OCI-LY1 (cell line): ENCODE measurements around the gene LEMD3.

ENCODE experiments used
- H2AFZ ChIP-seq: fragments of 200-600 bp; sonication (generic), shearing (Covaris generic); 2 replicates; pipeline ENCODE4 v1.6.0; 2014; ENCODE audit warnings: antibody characterized with exemption, mild to moderate bottlenecking, low read length
- H3F3A ChIP-seq: fragments of 200-600 bp; sonication (generic), shearing (Covaris generic); 2 replicates; pipeline ENCODE4 v1.6.0; 2014; ENCODE audit warnings: mild to moderate bottlenecking, antibody characterized with exemption, low read length, moderate library complexity; ENCODE audit not compliant: insufficient read depth
- H3K27ac ChIP-seq: fragments of 200-600 bp; sonication (generic); 2 replicates; pipeline ENCODE4 v1.5.1; 2014; ENCODE audit warnings: low read length, mixed run types, mild to moderate bottlenecking, low read depth; ENCODE audit not compliant: poor library complexity, severe bottlenecking
- H3K27me3 ChIP-seq: fragments of 200-600 bp; sonication (generic); 2 replicates; pipeline ENCODE4 v1.6.0; 2014; ENCODE audit warnings: antibody characterized with exemption, mild to moderate bottlenecking, low read length, moderate library complexity; ENCODE audit not compliant: insufficient read depth
- H3K36me3 ChIP-seq: fragments of 200-600 bp; sonication (generic); 2 replicates; pipeline ENCODE4 v1.6.1; 2014; ENCODE audit warnings: mild to moderate bottlenecking, antibody characterized with exemption, low read length, moderate library complexity, mixed read lengths; ENCODE audit not compliant: insufficient read depth
- H3K4me1 ChIP-seq: fragments of 200-600 bp; sonication (generic); 2 replicates; pipeline ENCODE4 v1.5.1; 2014; ENCODE audit warnings: mild to moderate bottlenecking, low read length, moderate library complexity; ENCODE audit not compliant: insufficient read depth, severe bottlenecking
- H3K4me2 ChIP-seq: fragments of 200-600 bp; sonication (generic), shearing (Covaris generic); 2 replicates; pipeline ENCODE4 v1.6.1; 2014; ENCODE audit warnings: low read length
- H3K4me3 ChIP-seq: fragments of 200-600 bp; sonication (generic); 2 replicates; pipeline ENCODE4 v1.5.1; 2014; ENCODE audit warnings: low read length, low read depth, mild to moderate bottlenecking, mixed read lengths; ENCODE audit not compliant: poor library complexity, severe bottlenecking
- H3K79me2 ChIP-seq: fragments of 200-600 bp; shearing (Covaris generic); 2 replicates; pipeline ENCODE4 v1.6.1; 2016; ENCODE audit warnings: mixed run types, low read length, mixed read lengths; ENCODE audit not compliant: insufficient read depth
- H3K9ac ChIP-seq: fragments of 200-600 bp; sonication (generic), shearing (Covaris generic); 2 replicates; pipeline ENCODE4 v1.6.1; 2014; ENCODE audit warnings: mild to moderate bottlenecking, low read length, mixed read lengths
- H3K9me2 ChIP-seq: fragments of 200-600 bp; sonication (generic), shearing (Covaris generic); 2 replicates; pipeline ENCODE4 v1.6.1; 2014; ENCODE audit warnings: low read depth, mild to moderate bottlenecking, low read length, mixed read lengths
- H3K9me3 ChIP-seq: fragments of 200-600 bp; shearing (Covaris generic); 2 replicates; pipeline ENCODE4 v1.6.1; 2014; ENCODE audit warnings: low read length, mixed read lengths
- H4K20me1 ChIP-seq: fragments of 200-600 bp; sonication (generic), shearing (Covaris generic); 2 replicates; pipeline ENCODE4 v1.6.0; 2016; ENCODE audit warnings: mild to moderate bottlenecking, low read length; ENCODE audit not compliant: insufficient read depth
- EZH2 ChIP-seq: fragments of 200-600 bp; sonication (generic), shearing (Covaris generic); IDR thresholded peaks from 2 replicates; pipeline ENCODE4 v1.8.0; 2017; ENCODE audit warnings: borderline replicate concordance, mixed run types, mild to moderate bottlenecking, antibody characterized with exemption, low read length, moderate library complexity, mixed read lengths
- TF ChIP-seq, protein P1 (sequence below): fragments of 200-600 bp; sonication (generic), shearing (Covaris generic); IDR thresholded peaks from 2 replicates; pipeline ENCODE4 v1.5.1; 2017; ENCODE audit warnings: mild to moderate bottlenecking, antibody characterized with exemption, low read length, moderate library complexity, mixed read lengths

Gene LEMD3

DNA sequence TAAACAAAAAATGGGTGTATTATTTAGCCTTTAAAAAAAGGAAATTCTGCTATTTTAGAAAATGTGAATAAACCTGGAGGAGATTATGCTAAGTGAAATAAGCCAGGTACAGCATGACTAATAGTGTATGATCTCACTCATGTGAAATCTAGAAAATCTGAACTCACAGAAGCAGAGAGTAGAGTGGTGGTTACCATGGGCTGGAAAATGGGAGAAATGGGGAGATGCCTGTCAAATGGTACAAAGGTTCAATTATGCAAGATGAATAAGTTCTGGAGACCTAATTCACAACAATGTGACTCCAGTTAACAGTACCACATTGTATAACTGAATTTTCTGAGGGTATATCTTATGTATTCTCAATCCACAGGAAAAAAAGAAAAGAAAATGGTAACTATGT lies 17.4 kb upstream of the LEMD3 start:
- Histone ChIP-seq H3K9me2 (no peaks in the 10 kb centered on the region), H3K27me3 (no peaks in the 10 kb centered on the region), H3K4me2 (no peak overlapping the region), H3K9me3 (no peaks in the 10 kb centered on the region), H3K27ac (no peak overlapping the region), H3K4me3 (no peak overlapping the region), H3K79me2 (no peaks in the 10 kb centered on the region), H3K36me3 (no peaks in the 10 kb centered on the region), H3K9ac (no peak overlapping the region), H4K20me1 (no peaks in the 10 kb centered on the region), H3F3A (no peaks in the 10 kb centered on the region), H2AFZ (no peak overlapping the region), H3K4me1 (peaks cover 16% of the 10 kb centered on the region)
- TF ChIP-seq EZH2, result no peak
- TF ChIP-seq, protein P1, sequence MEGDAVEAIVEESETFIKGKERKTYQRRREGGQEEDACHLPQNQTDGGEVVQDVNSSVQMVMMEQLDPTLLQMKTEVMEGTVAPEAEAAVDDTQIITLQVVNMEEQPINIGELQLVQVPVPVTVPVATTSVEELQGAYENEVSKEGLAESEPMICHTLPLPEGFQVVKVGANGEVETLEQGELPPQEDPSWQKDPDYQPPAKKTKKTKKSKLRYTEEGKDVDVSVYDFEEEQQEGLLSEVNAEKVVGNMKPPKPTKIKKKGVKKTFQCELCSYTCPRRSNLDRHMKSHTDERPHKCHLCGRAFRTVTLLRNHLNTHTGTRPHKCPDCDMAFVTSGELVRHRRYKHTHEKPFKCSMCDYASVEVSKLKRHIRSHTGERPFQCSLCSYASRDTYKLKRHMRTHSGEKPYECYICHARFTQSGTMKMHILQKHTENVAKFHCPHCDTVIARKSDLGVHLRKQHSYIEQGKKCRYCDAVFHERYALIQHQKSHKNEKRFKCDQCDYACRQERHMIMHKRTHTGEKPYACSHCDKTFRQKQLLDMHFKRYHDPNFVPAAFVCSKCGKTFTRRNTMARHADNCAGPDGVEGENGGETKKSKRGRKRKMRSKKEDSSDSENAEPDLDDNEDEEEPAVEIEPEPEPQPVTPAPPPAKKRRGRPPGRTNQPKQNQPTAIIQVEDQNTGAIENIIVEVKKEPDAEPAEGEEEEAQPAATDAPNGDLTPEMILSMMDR, result no peak

DNA sequence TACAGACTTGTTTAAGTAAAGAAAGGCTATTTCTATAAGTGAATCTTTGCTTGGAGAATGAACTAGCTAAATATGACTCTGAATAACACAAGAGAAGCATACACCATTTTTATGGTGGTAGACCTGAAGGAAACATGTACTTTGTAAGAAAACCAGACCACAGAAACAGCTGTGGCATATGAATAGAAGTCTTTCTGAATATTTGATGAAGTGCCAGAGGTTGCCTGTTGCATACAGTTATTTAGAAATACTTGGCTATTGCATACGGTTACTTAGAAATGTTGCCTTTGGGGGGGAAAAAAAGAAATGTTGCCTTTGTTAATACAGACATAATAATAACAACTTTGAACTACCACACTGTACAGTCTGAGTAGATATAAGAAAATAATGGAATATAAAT lies 16.8 kb upstream of the LEMD3 start:
- Histone ChIP-seq H3K27me3 (no peaks in the 10 kb centered on the region), H3K4me2 (no peak overlapping the region), H3K36me3 (no peaks in the 10 kb centered on the region), H3K9me2 (no peaks in the 10 kb centered on the region), H3K4me1 (peaks cover 17% of the 10 kb centered on the region), H4K20me1 (no peaks in the 10 kb centered on the region), H3K4me3 (no peak overlapping the region), H3K9ac (no peak overlapping the region), H3K9me3 (no peaks in the 10 kb centered on the region), H2AFZ (no peak overlapping the region), H3K27ac (no peak overlapping the region), H3F3A (no peaks in the 10 kb centered on the region), H3K79me2 (no peaks in the 10 kb centered on the region)
- no peak for TF ChIP-seq EZH2
- TF ChIP-seq, protein P1, result no peak

GRCh38 chr12:65155784-65156183 lies 13.6 kb upstream of the LEMD3 start:
- peak overlapping the region; percentile 87 for H2AFZ ChIP-seq
- H3F3A ChIP-seq, result no peaks in the 10 kb centered on the region
- H3K4me2 ChIP-seq, result 0 out of 2 replicates have a peak overlapping the region, but pooled peaks have one; percentile 38
- TF ChIP-seq EZH2, result no peak
- TF ChIP-seq, protein P1, result no peak
- H3K79me2 ChIP-seq, result no peaks in the 10 kb centered on the region
- H3K4me1 ChIP-seq, result peaks cover 17% of the 10 kb centered on the region
- H3K9ac ChIP-seq, result no peak overlapping the region
- H3K27me3 ChIP-seq, result peaks cover 5% of the 10 kb centered on the region
- H3K9me3 ChIP-seq, result no peaks in the 10 kb centered on the region
- no peaks in the 10 kb centered on the region for H3K9me2 ChIP-seq
- H3K36me3 ChIP-seq, result no peaks in the 10 kb centered on the region
- H4K20me1 ChIP-seq, result no peaks in the 10 kb centered on the region
- H3K4me3 ChIP-seq, result no peak overlapping the region
- H3K27ac ChIP-seq, result no peak overlapping the region
